ENCODE results near the gene AGAP6.

- TF ChIP-seq NFE2L2 (conservative IDR thresholded peaks at IDR 0.05; ENCODE audit: low read length): no peak
- TF ChIP-seq PHF8 (IDR thresholded peaks at IDR 0.05; ENCODE audit: borderline replicate concordance, low read depth): no peak
- TF ChIP-seq JUN (IDR thresholded peaks at IDR 0.05): no peak
- no peak for TF ChIP-seq SREBF2 (IDR thresholded peaks at IDR 0.05)
- no peak for TF ChIP-seq RAD21 (conservative IDR thresholded peaks at IDR 0.05 in 1 of 2, IDR thresholded peaks at IDR 0.05 in 1 of 2)
- TF ChIP-seq EP300 (IDR thresholded peaks at IDR 0.05): no peak
- no peak for TF ChIP-seq BHLHE40 (IDR thresholded peaks at IDR 0.05; ENCODE audit: low read depth, low read length)
- TF ChIP-seq CTCF (IDR thresholded peaks at IDR 0.05): no peak
These were observed 45.3 kb downstream of the AGAP6 start for GRCh38 chr10:50033481-50033880.

Data from A549 (cell line).